ENCODE data around the gene SUPT20H.

- TF ChIP-seq POLR2AphosphoS5 (IDR thresholded peaks at IDR 0.05; ENCODE audit: low read length): no peak
- no peak for TF ChIP-seq HDAC2 (IDR thresholded peaks at IDR 0.05)
- no peak for TF ChIP-seq TAF1 (IDR thresholded peaks at IDR 0.05; ENCODE audit: borderline replicate concordance, low read depth, low read length)
- no peak for TF ChIP-seq ZNF274 (IDR thresholded peaks at IDR 0.05; ENCODE audit: insufficient read depth, insufficient read length)
Observed at GRCh38 chr13:37011788-37012187, 47.7 kb downstream of the SUPT20H start.

Data from GM12878 (cell line).